ENCODE results near the gene ZMYND19.
"Not testable (repeated sequence)": the region's sequence is repeated elsewhere in the genome, so short reads cannot be mapped to it uniquely, and the experiment has no call there.

Gene ZMYND19

GRCh38 chr9:137614631-137615386 lies 24.5 kb upstream of the ZMYND19 start:
- in situ Hi-C loops (cut with HindIII; ENCODE audit: low sequenced_read_pairs): no loop called here

DNA sequence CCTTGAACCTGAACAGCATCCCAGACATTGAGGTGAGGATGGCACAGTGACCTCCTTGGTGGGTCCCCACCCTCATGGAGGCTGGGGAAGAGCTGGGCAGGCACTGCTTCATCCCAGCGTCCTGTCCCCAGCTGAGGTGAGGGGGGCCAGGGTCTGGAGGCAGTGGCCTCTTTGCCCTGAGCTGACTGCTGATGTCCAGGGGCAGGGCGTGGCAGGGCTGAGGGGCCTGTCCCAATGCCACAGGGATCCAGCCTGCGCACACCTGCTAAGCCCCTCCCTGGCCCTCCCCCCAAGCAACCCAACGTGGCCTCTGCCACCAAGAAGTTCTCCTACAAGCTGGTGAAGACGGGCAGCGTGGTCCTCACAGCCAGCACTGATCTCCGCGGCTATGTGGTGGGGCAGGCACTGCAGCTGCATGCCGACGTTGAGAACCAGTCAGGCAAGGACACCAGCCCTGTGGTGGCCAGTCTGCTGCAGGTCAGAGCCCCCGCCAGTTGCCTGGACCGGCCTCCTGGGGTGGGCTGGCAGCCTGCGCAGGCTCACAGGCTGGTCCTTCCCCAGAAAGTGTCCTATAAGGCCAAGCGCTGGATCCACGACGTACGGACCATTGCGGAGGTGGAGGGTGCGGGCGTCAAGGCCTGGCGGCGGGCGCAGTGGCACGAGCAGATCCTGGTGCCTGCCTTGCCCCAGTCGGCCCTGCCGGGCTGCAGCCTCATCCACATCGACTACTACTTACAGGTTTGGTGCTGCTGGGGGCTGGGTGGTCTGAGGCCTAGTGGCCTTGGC lies 23.6 kb upstream of the ZMYND19 start:
- in situ Hi-C loops (cut with HindIII; ENCODE audit: low sequenced_read_pairs): no loop called here

- in situ Hi-C loops (cut with HindIII; ENCODE audit: low sequenced_read_pairs): no loop called here
Measured at GRCh38 chr9:137613259-137613658, 22.9 kb upstream of the ZMYND19 start.

GRCh38 chr9:137612741-137613142 lies 22.4 kb upstream of the ZMYND19 start:
- in situ Hi-C loops (cut with HindIII; ENCODE audit: low sequenced_read_pairs): no loop called here

- in situ Hi-C loops (cut with HindIII; ENCODE audit: low sequenced_read_pairs): no loop called here
Measured at GRCh38 chr9:137611623-137612609, 21.6 kb upstream of the ZMYND19 start.

- in situ Hi-C loops (cut with HindIII; ENCODE audit: low sequenced_read_pairs): no loop called here
Measured at GRCh38 chr9:137610944-137611343, 20.6 kb upstream of the ZMYND19 start.

DNA sequence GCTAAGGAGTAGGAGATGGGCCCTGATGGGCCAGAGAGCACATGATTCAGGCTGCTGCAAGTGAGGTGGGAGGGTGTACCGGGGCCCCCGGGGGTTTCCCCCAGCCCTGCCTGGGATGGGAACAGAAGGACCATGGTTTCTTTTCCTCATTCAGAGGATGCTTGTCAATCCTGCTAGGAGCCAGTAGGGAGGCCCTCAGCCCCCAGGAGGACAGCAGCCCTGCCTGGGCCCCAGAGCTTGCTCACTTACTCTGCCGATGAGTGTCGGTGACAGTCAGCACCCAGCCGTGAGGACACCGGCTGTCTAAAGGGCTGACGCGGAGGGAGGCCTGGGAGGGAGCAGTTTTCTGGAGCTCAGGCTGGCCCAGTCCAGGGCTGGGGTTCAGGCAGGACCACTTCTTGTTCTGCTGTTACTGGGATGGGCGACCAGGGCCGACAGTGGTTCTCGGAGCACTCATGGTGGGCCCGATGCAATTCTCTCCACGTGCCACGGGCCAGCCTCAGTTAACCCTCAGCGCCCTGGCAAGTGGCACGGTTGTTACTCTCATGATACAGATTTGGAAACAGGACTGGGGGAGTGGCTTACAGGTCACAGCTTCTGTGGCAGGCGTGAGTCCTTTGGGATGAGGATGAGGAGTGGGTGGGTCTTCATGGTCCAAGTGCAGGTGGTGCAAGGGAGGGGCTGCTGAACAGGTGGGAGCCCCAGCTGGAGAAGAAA lies 17.0 kb upstream of the ZMYND19 start:
- in situ Hi-C loops (cut with HindIII; ENCODE audit: low sequenced_read_pairs): no loop called here

DNA sequence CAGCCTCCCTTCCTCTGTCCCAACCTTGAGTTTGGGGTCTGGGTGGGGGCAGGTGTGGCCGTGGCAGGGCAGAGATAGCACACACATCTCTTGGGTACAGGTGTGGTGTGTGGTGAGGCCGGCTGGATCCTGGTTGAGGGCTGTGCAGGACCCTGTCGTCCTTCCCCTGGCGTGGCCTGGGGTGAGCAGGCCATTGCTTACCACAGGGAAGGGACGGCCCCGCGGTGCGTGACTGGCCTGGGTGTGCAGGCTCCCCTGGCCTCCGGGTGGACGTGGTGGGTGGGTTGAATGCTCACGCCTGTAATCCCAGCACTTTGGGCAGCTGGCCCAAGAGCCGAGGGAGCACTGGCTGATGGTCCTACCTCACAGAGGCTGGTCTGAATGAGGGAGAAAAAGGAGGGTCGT lies 16.4 kb upstream of the ZMYND19 start:
- in situ Hi-C loops (cut with HindIII; ENCODE audit: low sequenced_read_pairs): no loop called here

- in situ Hi-C loops (cut with HindIII; ENCODE audit: low sequenced_read_pairs): no loop called here
Measured at GRCh38 chr9:137606005-137606621, 15.8 kb upstream of the ZMYND19 start.

- in situ Hi-C loops (cut with HindIII; ENCODE audit: low sequenced_read_pairs): no loop called here
Measured at GRCh38 chr9:137605121-137606004, 15.1 kb upstream of the ZMYND19 start, which contains the start of gene ARRDC1. Gene ARRDC1 (plus strand): TSS chr9:137605686. CDS start chr9:137605718, 32 bp downstream.

GRCh38 chr9:137604345-137605086 lies 14.2 kb upstream of the ZMYND19 start:
- in situ Hi-C loops (cut with HindIII; ENCODE audit: low sequenced_read_pairs): no loop called here

GRCh38 chr9:137603879-137604278 lies 13.6 kb upstream of the ZMYND19 start:
- in situ Hi-C loops (cut with HindIII; ENCODE audit: low sequenced_read_pairs): no loop called here

- in situ Hi-C loops (cut with HindIII; ENCODE audit: low sequenced_read_pairs): no loop called here
Measured at GRCh38 chr9:137602661-137603060, 12.3 kb upstream of the ZMYND19 start.

DNA sequence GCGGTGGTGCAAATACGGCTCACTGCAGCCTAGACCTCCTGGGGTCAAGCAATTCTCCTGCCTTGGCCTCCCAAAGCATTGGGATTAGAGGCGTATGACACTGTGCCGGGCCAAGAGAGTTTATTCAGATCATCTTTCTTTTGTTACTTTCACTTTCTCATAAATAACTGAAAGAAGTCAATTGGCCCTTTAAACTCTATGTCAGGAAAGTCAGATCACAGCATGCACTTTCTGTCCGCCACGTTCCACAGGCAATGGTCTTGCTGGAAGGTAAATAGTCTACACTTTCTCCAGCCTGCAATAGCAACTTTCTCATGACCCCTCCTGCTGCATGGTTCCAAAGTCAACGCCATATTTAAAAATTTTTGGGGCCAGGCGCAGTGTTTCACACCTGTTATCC lies 8.6 kb upstream of the ZMYND19 start:
- in situ Hi-C loops (cut with HindIII; ENCODE audit: low sequenced_read_pairs): no loop called here

DNA sequence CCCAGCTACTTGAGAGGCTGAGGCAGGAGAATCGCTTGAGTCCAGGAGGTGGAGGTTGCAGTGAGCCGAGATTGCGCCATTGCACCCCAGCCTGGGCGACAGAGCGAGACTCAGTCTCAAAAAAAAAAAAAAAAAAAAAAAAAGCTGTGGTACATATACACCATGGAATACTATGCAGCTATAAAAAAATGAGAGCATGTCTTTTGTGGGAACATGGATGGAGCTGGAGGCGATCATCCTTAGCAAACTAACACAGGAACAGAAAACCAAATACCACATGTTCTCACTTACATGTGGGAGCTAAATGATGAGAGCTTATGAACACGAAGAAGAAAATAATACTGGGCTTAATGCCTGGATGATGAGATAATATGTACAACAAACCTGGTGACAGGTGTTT lies 6.3 kb upstream of the ZMYND19 start:
- in situ Hi-C loops (cut with HindIII; ENCODE audit: low sequenced_read_pairs): not testable (repeated sequence)

DNA sequence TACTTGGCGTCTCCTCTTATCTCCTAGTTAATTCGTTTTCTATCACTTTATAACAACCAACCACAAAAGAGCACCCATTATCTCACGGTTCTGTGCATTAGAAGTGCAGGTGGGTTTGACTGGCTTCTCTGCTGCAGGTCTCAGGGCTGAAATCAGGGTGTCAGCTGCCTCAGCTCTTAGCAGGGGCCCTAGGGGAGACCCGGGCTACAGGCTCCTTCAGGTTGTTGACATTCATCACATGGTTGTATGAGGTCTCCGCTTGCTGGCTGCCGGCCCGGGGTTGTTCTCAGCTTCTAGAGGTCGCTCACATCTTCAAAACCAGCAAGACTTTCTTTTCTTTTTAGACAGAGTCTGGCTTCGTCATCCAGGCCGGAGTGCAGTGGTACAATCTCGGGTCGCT lies 2.9 kb upstream of the ZMYND19 start:
- in situ Hi-C loops (cut with HindIII; ENCODE audit: low sequenced_read_pairs): no loop called here

DNA sequence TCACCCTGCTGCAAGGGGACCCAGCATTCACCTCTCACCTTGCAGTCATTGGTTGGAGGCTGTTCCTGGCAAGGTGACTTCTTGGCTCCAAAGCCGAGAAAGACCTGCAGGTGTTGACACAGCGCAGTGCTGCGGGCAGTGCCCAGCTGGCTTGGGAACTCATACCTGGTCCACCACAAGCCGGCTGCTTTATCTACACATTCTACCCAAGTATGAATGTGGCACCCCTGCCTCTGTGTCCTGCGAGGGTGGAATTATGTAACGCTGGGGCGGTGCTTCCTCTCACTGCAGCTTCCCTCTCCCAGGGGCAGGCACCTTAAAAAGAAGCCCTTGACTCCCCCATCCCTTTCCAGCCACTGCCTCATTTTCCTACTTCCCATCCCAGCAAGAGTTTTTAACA lies 2.5 kb upstream of the ZMYND19 start:
- in situ Hi-C loops (cut with HindIII; ENCODE audit: low sequenced_read_pairs): no loop called here

DNA sequence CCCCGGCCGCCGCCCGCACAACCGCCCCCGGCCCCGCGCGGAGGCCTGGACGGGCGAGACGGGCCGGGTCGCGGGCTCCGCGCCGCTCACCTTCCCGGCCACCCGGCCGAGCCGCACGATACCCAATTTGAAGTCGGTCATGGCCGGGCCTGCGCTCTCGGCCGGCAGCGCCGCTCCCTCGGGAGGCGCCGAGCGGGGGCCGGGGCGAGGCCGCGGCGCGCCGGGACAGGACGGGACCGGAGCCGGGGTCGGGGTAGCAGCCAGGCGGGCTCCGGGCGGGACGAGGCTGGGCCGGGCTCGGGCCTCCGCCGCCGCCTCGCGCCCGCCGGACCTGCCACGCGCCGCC lies 216 bp downstream of the ZMYND19 start:
- in situ Hi-C loops (cut with HindIII; ENCODE audit: low sequenced_read_pairs): no loop called here
